Brain microvascular endothelial cell (primary cell): ENCODE data around the gene VPS33B.
"Not testable (repeated sequence)": the region's sequence is repeated elsewhere in the genome, so short reads cannot be mapped to it uniquely, and the experiment has no call there.

Experiments
- DNase-seq: peaks from one replicate; pipeline ENCODE4 v3.0.0-alpha.2; 2020
- H3K27ac ChIP-seq: fragments of 250-450 bp; sonication (Bioruptor Pico); 2 replicates; pipeline ENCODE4 v1.5.1; 2020; ENCODE audit warnings: mild to moderate bottlenecking, moderate library complexity
- H3K27me3 ChIP-seq: fragments of 250-450 bp; sonication (Bioruptor Pico); replicated peaks from 2 replicates; pipeline ENCODE4 v1.5.1; 2020; ENCODE audit warnings: mild to moderate bottlenecking
- H3K36me3 ChIP-seq: fragments of 250-450 bp; sonication (Bioruptor Pico); replicated peaks from 2 replicates; pipeline ENCODE4 v1.5.1; 2020; ENCODE audit warnings: mild to moderate bottlenecking
- H3K4me3 ChIP-seq: 2 replicates; pipeline ENCODE4 v1.5.1; 2011; ENCODE audit warnings: low read depth, mild to moderate bottlenecking, control low read depth, low read length, moderate library complexity
- CTCF ChIP-seq: IDR thresholded peaks from 2 replicates; pipeline ENCODE4 v1.5.1; 2011; ENCODE audit warnings: low read depth, mild to moderate bottlenecking, moderate library complexity, low read length, control low read depth, inconsistent platforms; ENCODE audit errors: missing control alignments
- in situ Hi-C: cut with HindIII; loops from 2 replicates; pipeline ENCODE4 v1.10.0; 2017; ENCODE audit warnings: low sequenced_read_pairs, low pct_ligation_motif_present

The VPS33B gene

GRCh38 chr15:91022832-91023129, 387 bp upstream of the VPS33B start:
- H3K27ac ChIP-seq, result peak overlapping the region; percentile 47
- H3K27me3 ChIP-seq, result no peaks in the 10 kb centered on the region
- in situ Hi-C loops, result no loop called here
- TF ChIP-seq CTCF, result no peak
- H3K4me3 ChIP-seq, result peak overlapping the region; percentile 97
- DNase-seq, result no peak
- H3K36me3 ChIP-seq, result no peaks in the 10 kb centered on the region

- Histone ChIP-seq H3K27ac (no peak overlapping the region), H3K27me3 (no peaks in the 10 kb centered on the region), H3K36me3 (peaks cover 3% of the 10 kb centered on the region), H3K4me3 (peak overlapping the region; percentile 97)
- TF ChIP-seq CTCF, result no peak
- peak; percentile 2 for DNase-seq
- in situ Hi-C loops, result no loop called here
These were observed 799 bp downstream of the VPS33B start for GRCh38 chr15:91021516-91022074.

GRCh38 chr15:91018158-91018557, 4.2 kb downstream of the VPS33B start:
- in situ Hi-C loops, result no loop called here
- no peak overlapping the region for H3K27ac ChIP-seq
- H3K27me3 ChIP-seq, result no peaks in the 10 kb centered on the region
- no peak overlapping the region for H3K4me3 ChIP-seq
- no peak for DNase-seq
- TF ChIP-seq CTCF, result no peak
- H3K36me3 ChIP-seq, result peaks cover 10% of the 10 kb centered on the region

GRCh38 chr15:91017716-91018115, 4.7 kb downstream of the VPS33B start:
- no peak overlapping the region for H3K27ac ChIP-seq
- no peak overlapping the region for H3K4me3 ChIP-seq
- TF ChIP-seq CTCF, result no peak
- in situ Hi-C loops, result no loop called here
- no peak for DNase-seq
- no peaks in the 10 kb centered on the region for H3K27me3 ChIP-seq
- peaks cover 10% of the 10 kb centered on the region for H3K36me3 ChIP-seq

GRCh38 chr15:91013701-91014100, 8.7 kb downstream of the VPS33B start:
- DNase-seq, in situ Hi-C loops, H3K4me3 ChIP-seq, H3K27me3 ChIP-seq, H3K27ac ChIP-seq: not testable (repeated sequence)
- peaks cover 13% of the 10 kb centered on the region for H3K36me3 ChIP-seq

GRCh38 chr15:91007266-91007665, 15.1 kb downstream of the VPS33B start:
- DNase-seq, result no peak
- TF ChIP-seq CTCF, result no peak
- in situ Hi-C loops, result no loop called here
- peaks cover 45% of the 10 kb centered on the region for H3K36me3 ChIP-seq
- no peaks in the 10 kb centered on the region for H3K27me3 ChIP-seq
- H3K4me3 ChIP-seq, result no peak overlapping the region
- no peak overlapping the region for H3K27ac ChIP-seq
